ENCODE measurements around the gene NUP43.
"Not testable (repeated sequence)": the region's sequence is repeated elsewhere in the genome, so short reads cannot be mapped to it uniquely, and the experiment has no call there.

The NUP43 gene

GRCh38 chr6:149746147-149746946 is at the start of gene NUP43:
TSS of gene NUP43 (minus strand) at chr6:149746529. CDS start at chr6:149746495, 34 bp downstream.
- DNase-seq (ENCODE audit: low spot score) = peak; percentile 91

DNA sequence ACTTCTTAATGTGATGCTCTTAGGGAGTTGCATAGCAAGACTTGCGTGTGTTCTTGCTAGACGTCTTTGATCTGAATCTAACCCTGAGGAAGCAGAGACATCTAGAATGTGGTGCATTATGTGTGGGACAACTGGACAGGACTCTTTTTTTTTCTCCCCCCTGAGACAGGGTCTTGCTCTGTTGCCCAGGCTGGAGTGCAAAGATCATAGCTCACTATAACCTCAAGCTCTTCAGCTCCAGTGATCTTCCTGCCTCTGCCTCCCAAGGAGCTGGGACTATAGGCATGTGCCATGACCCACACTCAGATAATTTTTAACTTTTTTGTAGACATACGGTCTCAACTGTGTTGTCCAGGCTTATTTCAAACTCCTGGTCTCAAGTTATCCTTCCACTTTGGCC is 37.2 kb upstream of the NUP43 start:
- DNase-seq (ENCODE audit: low spot score) = no peak

GRCh38 chr6:149782337-149782736 is 36.0 kb upstream of the NUP43 start:
- DNase-seq (ENCODE audit: low spot score) = no peak

DNA sequence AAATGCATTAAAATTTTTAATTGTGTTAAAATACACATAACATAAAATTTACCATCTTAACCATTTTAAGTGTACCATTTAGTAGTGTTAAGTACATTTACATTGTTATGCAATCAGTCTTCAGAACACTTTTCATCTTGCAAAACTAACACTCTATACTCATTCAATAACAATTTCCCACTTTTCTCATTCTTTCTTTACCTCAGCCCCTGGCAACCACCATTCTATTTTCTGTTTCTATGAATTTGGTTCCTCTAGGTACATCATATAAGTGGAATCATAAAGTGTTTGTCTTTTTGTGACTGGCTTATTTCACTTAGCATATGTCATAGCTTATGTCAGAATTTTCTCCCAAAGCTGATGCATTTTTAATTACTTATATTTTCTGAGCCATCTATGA is 35.4 kb upstream of the NUP43 start:
- DNase-seq (ENCODE audit: low spot score) = no peak

DNA sequence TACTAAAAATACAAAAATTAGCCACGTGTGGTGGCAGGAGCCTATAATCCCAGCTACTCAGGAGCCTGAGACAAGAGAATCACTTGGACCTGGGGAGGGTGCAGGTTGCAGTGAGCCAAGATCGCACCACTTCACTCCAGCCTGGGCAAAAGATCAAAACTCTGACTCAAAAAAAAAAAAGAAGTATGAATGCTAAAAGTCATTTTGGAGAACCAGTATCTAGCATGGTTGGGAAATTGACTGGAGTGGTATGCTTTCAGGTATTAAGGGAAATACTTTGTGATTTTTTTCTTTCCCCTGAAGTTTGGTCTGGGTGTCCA is 33.3 kb upstream of the NUP43 start:
- DNase-seq (ENCODE audit: low spot score) = no peak

DNA sequence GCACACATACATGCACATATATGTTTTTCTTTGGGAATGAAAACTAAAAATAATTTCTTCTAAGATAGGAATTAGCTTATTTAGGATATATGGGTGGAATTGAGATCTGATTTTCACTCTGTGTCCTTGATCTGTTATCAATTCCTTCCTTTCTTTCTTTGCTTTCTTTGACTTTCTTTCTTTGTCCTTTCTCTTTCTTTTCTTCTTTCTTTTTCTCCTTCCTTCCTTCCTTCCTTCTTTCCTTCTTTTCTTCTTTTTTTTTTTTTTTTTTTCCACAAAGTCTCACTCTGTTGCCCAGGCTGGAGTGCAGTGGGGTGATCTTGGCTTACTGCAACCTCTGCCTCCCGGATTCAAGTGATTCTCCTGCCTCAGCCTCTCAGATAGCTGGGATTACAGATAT is 31.3 kb upstream of the NUP43 start:
- no peak for DNase-seq (ENCODE audit: low spot score)

GRCh38 chr6:149771925-149772324 is 25.6 kb upstream of the NUP43 start:
- DNase-seq (ENCODE audit: low spot score) = no peak

DNA sequence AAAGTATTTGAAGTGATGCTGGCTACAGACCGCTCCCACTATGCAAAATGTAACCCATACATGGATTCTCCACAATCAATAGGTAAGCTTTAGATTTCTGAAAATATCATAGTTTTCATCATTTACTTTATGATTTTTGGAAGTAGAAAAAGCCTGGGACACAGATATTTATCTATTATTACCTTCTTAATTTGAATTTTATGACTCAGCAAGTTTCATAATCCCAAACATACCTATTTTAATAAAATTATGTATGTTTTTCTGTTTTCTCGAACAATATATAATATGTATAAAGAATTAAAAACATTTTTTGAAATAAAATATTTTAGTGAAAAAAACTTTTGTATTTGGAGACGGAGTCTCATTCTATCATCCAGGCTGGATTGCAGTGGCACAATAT is 24.9 kb upstream of the NUP43 start:
- DNase-seq (ENCODE audit: low spot score) = no peak

- no peak for DNase-seq (ENCODE audit: low spot score)
Measured at GRCh38 chr6:149769676-149770075, 23.3 kb upstream of the NUP43 start.

- DNase-seq (ENCODE audit: low spot score) = no peak
Measured at GRCh38 chr6:149766156-149766769, 19.9 kb upstream of the NUP43 start.

GRCh38 chr6:149763866-149764265 is 17.5 kb upstream of the NUP43 start:
- DNase-seq (ENCODE audit: low spot score) = no peak

DNA sequence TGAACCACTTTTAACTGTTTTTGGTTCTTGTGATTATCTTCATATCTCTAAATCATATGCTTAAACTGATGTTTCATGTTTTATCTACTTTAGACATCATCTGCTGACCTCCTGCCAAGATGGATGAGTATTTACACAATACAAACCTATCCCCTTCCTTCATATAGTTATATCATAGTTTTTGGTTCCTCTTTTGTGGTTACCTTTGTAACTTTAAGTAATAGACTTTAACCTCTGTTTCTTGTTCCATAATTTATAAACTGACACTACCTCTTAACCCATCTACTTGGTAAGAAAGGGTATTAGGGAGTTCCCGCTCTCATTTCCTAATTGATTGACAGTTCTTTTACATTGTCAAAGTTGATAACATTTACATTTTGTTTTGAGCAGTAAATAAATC is 15.1 kb upstream of the NUP43 start:
- DNase-seq (ENCODE audit: low spot score) = no peak

GRCh38 chr6:149756261-149756636 is 9.9 kb upstream of the NUP43 start:
- DNase-seq (ENCODE audit: low spot score) = no peak

GRCh38 chr6:149755300-149756260 is 9.3 kb upstream of the NUP43 start:
- no peak for DNase-seq (ENCODE audit: low spot score)

DNA sequence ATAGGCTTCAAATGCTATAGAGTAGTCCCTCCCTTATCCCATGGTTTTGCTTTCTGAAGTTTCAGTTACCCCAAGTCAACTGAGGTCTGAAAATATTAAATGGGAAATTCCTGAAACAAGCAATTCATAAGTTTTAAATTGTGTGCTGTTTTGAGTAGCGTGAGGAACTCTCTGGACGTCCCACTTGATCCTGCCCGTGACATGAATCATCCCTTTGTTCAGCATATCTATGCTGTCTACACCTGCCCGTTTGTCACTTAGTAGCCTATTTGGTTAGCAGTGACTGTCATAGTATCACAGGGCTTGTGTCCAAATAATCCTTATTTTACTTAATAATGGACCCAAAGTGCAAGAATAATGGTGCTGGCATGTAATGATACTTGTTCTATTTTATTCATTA is 8.2 kb upstream of the NUP43 start:
- no peak for DNase-seq (ENCODE audit: low spot score)

GRCh38 chr6:149753374-149753637 is 7.0 kb upstream of the NUP43 start:
- DNase-seq (ENCODE audit: low spot score) = not testable (repeated sequence)

DNA sequence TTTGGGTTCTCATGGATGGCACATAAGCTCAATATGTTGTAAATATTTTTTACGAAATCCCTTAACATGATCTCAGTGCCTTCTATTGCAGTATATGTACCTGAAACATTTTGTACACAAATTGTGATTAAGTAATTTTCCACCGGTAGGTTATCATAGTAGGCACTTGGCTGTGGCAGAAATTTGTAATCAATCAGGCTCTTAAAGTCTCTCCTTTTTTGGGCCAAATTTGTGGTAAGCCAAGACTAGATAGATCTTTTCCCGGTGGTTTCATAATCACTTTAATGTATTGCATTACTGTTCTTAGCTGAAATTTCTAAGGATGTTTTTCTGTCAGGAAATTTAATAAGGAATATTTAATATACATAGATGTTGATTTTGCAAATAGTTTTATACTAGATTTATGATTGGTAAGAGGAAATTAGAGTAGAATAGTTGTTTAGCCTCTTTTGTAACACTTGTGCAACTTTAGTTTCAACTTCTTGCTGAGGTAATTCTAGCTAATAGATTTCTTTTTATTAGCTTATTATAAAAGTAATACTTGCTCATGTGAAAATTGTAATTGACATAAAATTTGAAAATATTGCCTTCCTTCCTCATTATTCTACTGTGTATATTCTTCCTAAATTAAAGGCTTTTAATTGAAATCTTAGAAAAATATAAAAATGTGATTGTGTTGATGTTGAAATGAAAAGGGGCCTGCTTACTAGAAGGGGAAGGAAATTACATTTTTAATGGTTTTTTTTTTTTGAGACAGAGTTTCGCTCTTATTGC is 6.5 kb upstream of the NUP43 start:
- DNase-seq (ENCODE audit: low spot score) = no peak

DNA sequence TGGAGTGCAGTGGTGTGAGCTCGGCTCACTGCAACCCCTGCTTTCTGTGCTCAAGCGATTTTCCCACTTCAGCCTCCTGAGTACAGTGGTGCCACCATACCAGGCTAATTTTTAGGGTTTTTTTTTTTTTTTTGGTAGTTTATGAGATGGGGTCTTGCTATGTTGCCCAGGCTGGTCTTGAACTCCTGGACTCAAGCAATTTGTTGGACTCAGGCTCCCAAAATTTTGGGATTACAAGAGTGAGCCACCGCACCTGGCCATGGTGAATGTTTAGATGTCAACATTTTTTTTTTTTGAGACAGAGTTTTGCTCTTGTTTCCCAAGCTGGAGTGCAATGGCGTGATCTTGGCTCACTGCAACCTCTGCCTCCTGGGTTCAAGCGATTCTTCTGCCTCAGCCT is 5.6 kb upstream of the NUP43 start:
- not testable (repeated sequence) for DNase-seq (ENCODE audit: low spot score)

- DNase-seq (ENCODE audit: low spot score) = no peak
Measured at GRCh38 chr6:149751239-149751638, 4.9 kb upstream of the NUP43 start.

- peak; percentile 63 for DNase-seq (ENCODE audit: low spot score)
Measured at GRCh38 chr6:149750136-149750609, 3.8 kb upstream of the NUP43 start.

- DNase-seq (ENCODE audit: low spot score) = peak; percentile 88
Measured at GRCh38 chr6:149749594-149750135, 3.3 kb upstream of the NUP43 start, which contains the start of gene PCMT1. TSS of gene PCMT1 (plus strand) at chr6:149749741. CDS start at chr6:149749902, 161 bp downstream.

All from SW480 (cell line).